GM19438 (cell line): ENCODE results near the gene CHD2.

Experiments
- ATAC-seq: cut with Tn5 transposase; IDR thresholded peaks from one replicate; pipeline ENCODE4 v1.9.1; 2021; ENCODE audit warnings: low read depth; ENCODE audit not compliant: unreplicated experiment

CHD2 gene

GRCh38 chr15:93001156-93001555 is 101.0 kb downstream of the CHD2 start:
- no peak for ATAC-seq

- no peak for ATAC-seq
Observed at GRCh38 chr15:93001881-93002280, 101.8 kb downstream of the CHD2 start.

GRCh38 chr15:93005133-93005532 is 105.0 kb downstream of the CHD2 start:
- no peak for ATAC-seq

- no peak for ATAC-seq
Observed at GRCh38 chr15:93007994-93008393, 107.9 kb downstream of the CHD2 start.

- no peak for ATAC-seq
Observed at GRCh38 chr15:93012786-93013185, 112.7 kb downstream of the CHD2 start.

GRCh38 chr15:93017526-93017925 is 117.4 kb downstream of the CHD2 start:
- ATAC-seq, result no peak

GRCh38 chr15:93018574-93018973 is 118.5 kb downstream of the CHD2 start:
- ATAC-seq, result no peak

- no peak for ATAC-seq
Observed at GRCh38 chr15:93019090-93019489, 119.0 kb downstream of the CHD2 start.

- ATAC-seq, result no peak
Observed at GRCh38 chr15:93019971-93020370, 119.8 kb downstream of the CHD2 start.

GRCh38 chr15:93020976-93021772 is 121.0 kb downstream of the CHD2 start:
- peak; percentile 67 for ATAC-seq

- ATAC-seq, result no peak
Observed at GRCh38 chr15:93024293-93024692, 124.2 kb downstream of the CHD2 start.

GRCh38 chr15:93024716-93025624 is 124.8 kb downstream of the CHD2 start:
- ATAC-seq, result no peak

- no peak for ATAC-seq
Observed at GRCh38 chr15:93025625-93025982, 125.5 kb downstream of the CHD2 start.

- no peak for ATAC-seq
Observed at GRCh38 chr15:93026380-93026817, 126.3 kb downstream of the CHD2 start.

- ATAC-seq, result no peak
Observed at GRCh38 chr15:93027413-93027812, 127.3 kb downstream of the CHD2 start.

GRCh38 chr15:93028111-93028631 is 128.0 kb downstream of the CHD2 start:
- no peak for ATAC-seq

GRCh38 chr15:93028632-93029213 is 128.6 kb downstream of the CHD2 start:
- no peak for ATAC-seq

GRCh38 chr15:93029214-93029835 is 129.2 kb downstream of the CHD2 start:
- ATAC-seq, result no peak

- no peak for ATAC-seq
Observed at GRCh38 chr15:93029836-93030429, 129.8 kb downstream of the CHD2 start.

GRCh38 chr15:93030430-93031102 is 130.4 kb downstream of the CHD2 start:
- peak; percentile 90 for ATAC-seq
